Calu3 (cell line): Measurements from ENCODE around the gene EPB41L2. TPM values are rescaled to one million over a fixed set of nuclear protein-coding genes. Genes with fewer than 3 reads are reported as not detected.

ENCODE experiments used
- BruUV-seq: library from RNA; stranded (reverse); fragments of 400-500 nt; replicated peaks from 2 replicates; lab custom pipeline; 2021; lab: Mats Ljungman, UMichigan
- CTCF ChIA-PET: fragments of 300-600 bp; sonication (Branson Sonifier 250); formaldehyde crosslinking; loops from one replicate; lab custom pipeline; 2022; ENCODE audit warnings: antibody characterized with exemption; lab: Charles Lee
- DNase-seq: peaks from one replicate; pipeline ENCODE4 v3.0.0; 2022
- H3K27ac Mint-ChIP-seq: one replicate; pipeline ENCODE4 v1.8.0; 2022; ENCODE audit warnings: mixed read lengths; ENCODE audit not compliant: unreplicated experiment
- H3K27me3 Mint-ChIP-seq: one replicate; pipeline ENCODE4 v1.8.0; 2022; ENCODE audit warnings: mixed read lengths; ENCODE audit not compliant: unreplicated experiment
- H3K36me3 Mint-ChIP-seq: one replicate; pipeline ENCODE4 v1.8.0; 2022; ENCODE audit warnings: mild to moderate bottlenecking, moderate library complexity, mixed read lengths; ENCODE audit not compliant: insufficient read depth, unreplicated experiment
- H3K4me1 Mint-ChIP-seq: one replicate; pipeline ENCODE4 v1.8.0; 2022; ENCODE audit warnings: mild to moderate bottlenecking, low read depth, mixed read lengths; ENCODE audit not compliant: unreplicated experiment
- H3K4me3 Mint-ChIP-seq: one replicate; pipeline ENCODE4 v1.8.0; 2022; ENCODE audit warnings: mild to moderate bottlenecking, low read depth, moderate library complexity, mixed read lengths; ENCODE audit not compliant: unreplicated experiment
- H3K9me3 Mint-ChIP-seq: one replicate; pipeline ENCODE4 v1.8.0; 2022; ENCODE audit warnings: low read depth, mixed read lengths; ENCODE audit not compliant: unreplicated experiment
- intact Hi-C: fragments of 100-400 bp; cut with micrococcal nuclease; formaldehyde crosslinking; loops from one replicate; pipeline ENCODE4 v1.10.0; 2022; ENCODE audit not compliant: unreplicated experiment
- total RNA-seq: library from RNA; stranded (reverse); gene quantifications from 2 replicates; pipeline ENCODE4 v1.2.3, GENCODE V29; 2022
- TF ChIP-seq, protein P1 (sequence below): fragments of 200-600 bp; IDR thresholded peaks from one replicate; pipeline ENCODE4 v1.8.0; 2022; ENCODE audit warnings: antibody characterized with exemption; ENCODE audit not compliant: unreplicated experiment

EPB41L2 gene
- total RNA-seq, 1 experiment from 2014 or later: 332 TPM

- Mint-ChIP-seq H3K9me3 (no peaks in the 10 kb centered on the region), H3K36me3 (no peaks in the 10 kb centered on the region), H3K4me1 (peaks cover 49% of the 10 kb centered on the region), H3K4me3 (peak overlapping the region; percentile 49), H3K27ac (peak overlapping the region; percentile 76), H3K27me3 (no peaks in the 10 kb centered on the region)
- BruUV-seq: no TSS peak
- CTCF ChIA-PET: interaction anchor here (1.1 to 1.3 kb wide), 3 partner anchors 11 to 92 kb away, joined by 3 to 6 read pairs (median 4); no protein-coding TSS in a partner anchor
- TF ChIP-seq, protein P1, sequence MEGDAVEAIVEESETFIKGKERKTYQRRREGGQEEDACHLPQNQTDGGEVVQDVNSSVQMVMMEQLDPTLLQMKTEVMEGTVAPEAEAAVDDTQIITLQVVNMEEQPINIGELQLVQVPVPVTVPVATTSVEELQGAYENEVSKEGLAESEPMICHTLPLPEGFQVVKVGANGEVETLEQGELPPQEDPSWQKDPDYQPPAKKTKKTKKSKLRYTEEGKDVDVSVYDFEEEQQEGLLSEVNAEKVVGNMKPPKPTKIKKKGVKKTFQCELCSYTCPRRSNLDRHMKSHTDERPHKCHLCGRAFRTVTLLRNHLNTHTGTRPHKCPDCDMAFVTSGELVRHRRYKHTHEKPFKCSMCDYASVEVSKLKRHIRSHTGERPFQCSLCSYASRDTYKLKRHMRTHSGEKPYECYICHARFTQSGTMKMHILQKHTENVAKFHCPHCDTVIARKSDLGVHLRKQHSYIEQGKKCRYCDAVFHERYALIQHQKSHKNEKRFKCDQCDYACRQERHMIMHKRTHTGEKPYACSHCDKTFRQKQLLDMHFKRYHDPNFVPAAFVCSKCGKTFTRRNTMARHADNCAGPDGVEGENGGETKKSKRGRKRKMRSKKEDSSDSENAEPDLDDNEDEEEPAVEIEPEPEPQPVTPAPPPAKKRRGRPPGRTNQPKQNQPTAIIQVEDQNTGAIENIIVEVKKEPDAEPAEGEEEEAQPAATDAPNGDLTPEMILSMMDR: no peak
- intact Hi-C loops: no loop called here
- peak; percentile 58 for DNase-seq
Observed at GRCh38 chr6:131023834-131024504, 39.1 kb downstream of the EPB41L2 start.

DNA sequence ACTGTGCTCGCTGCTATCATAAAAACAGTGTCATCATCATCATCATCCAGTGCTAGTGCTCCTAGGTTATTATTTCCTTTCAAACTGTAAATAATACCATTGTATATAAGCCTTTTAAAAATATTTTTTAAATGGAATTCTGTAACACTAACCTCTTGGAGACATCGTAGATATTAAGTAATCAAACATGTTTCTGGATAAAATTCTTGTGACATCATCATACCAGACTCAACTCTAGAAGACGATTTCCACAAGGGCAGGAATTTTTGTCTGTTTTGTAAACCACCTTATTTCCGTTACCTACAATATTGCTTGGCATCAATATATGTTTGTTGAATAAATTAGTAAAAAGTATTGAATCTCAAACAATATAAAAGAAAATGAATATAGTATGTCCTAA lies 40.4 kb downstream of the EPB41L2 start:
- BruUV-seq: no TSS peak
- H3K4me1 Mint-ChIP-seq: peaks cover 54% of the 10 kb centered on the region
- intact Hi-C loops: no loop called here

DNA sequence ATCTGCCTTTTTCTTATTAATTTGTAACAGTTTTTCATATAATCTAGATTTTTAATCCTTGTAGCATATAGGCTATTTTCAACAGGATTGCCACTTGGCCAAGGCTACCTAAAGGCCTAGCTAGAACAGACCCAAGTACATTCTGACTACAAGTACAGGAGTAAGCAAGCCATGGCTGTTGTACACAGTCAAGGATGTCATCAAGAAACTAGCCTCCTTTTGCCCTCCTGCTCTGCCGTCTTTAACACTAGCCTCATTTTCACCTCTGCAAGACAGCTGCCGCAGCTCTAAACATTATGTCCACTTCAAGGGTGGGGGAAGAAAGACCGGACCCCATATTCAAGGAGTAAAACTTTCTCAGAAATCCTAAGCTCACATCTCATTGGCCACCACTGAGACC lies 45.1 kb downstream of the EPB41L2 start:
- no peak for DNase-seq
- Mint-ChIP-seq H3K27me3 (no peaks in the 10 kb centered on the region), H3K36me3 (no peaks in the 10 kb centered on the region), H3K27ac (no peak overlapping the region), H3K4me3 (no peak overlapping the region), H3K4me1 (peaks cover 51% of the 10 kb centered on the region), H3K9me3 (no peaks in the 10 kb centered on the region)
- intact Hi-C loops: loop anchor here (5.0 kb wide), 2 partner anchors 44 to 81 kb away; partner anchors contain the start of gene EPB41L2
- TF ChIP-seq, protein P1: no peak
- CTCF ChIA-PET: no interaction called here
- no TSS peak for BruUV-seq

More for the DNA sequence above, 40.4 kb downstream of the EPB41L2 start:
- H3K36me3 Mint-ChIP-seq: no peaks in the 10 kb centered on the region
- CTCF ChIA-PET: no interaction called here
- no peaks in the 10 kb centered on the region for H3K9me3 Mint-ChIP-seq
- no peak for DNase-seq
- no peaks in the 10 kb centered on the region for H3K27me3 Mint-ChIP-seq
- no peak overlapping the region for H3K27ac Mint-ChIP-seq
- H3K4me3 Mint-ChIP-seq: no peak overlapping the region
- TF ChIP-seq, protein P1: no peak

DNA sequence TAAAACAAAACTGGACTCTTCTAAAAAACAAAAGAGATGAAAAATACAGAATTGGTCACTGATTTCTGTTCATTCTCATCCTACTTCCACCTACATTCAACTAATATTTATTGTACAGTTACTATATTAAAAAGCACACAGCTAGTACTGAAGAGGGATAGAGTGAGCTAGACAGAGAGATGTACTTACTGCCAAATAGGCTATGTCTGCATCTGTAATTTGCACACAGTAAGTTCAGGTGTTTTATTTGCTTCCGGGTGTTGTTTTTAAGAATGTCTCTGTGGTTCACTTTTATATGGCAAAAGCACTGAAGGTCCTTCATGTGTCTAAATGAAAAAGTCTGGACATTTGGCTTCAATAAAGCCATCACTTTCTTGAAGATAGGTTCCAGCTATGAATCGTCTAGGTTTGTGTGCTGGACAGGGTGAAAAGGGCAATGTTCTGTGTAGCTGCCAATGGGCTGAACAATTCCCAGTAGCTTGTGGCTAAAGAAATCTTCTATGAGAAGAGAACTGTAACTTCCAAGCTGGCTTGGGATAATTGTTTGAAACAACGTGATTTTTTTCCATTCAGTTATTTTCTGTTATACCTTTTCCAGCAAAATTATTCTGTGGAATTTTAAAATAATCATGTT lies 47.3 kb downstream of the EPB41L2 start:
- intact Hi-C loops: loop anchor here (2.0 to 5.0 kb wide), 3 partner anchors 19 to 78 kb away; partner anchors contain the start of gene EPB41L2
- TF ChIP-seq, protein P1: no peak
- no peak for DNase-seq
- no TSS peak for BruUV-seq
- H3K9me3 Mint-ChIP-seq: no peaks in the 10 kb centered on the region
- no peaks in the 10 kb centered on the region for H3K36me3 Mint-ChIP-seq
- peak overlapping the region; percentile 20 for H3K4me3 Mint-ChIP-seq
- peaks cover 57% of the 10 kb centered on the region for H3K4me1 Mint-ChIP-seq
- peak overlapping the region; percentile 40 for H3K27ac Mint-ChIP-seq
- CTCF ChIA-PET: interaction anchor here (0.7 to 1.4 kb wide), 3 partner anchors 16 to 1677 kb away, joined by 4 to 5 read pairs (median 4); no protein-coding TSS in a partner anchor
- H3K27me3 Mint-ChIP-seq: no peaks in the 10 kb centered on the region
